GM13977 (cell line): ENCODE results near the gene ASAH2.
"Not testable (repeated sequence)": the region's sequence is repeated elsewhere in the genome, so short reads cannot be mapped to it uniquely, and the experiment has no call there.

ENCODE experiments used
- DNase-seq: peaks from one replicate; pipeline ENCODE4 v3.0.0; 2012; ENCODE audit warnings: low spot score
- CTCF ChIP-seq: IDR thresholded peaks from 2 replicates; pipeline ENCODE4 v1.5.1; 2012; ENCODE audit warnings: mild to moderate bottlenecking, control low read depth; ENCODE audit not compliant: insufficient read depth; ENCODE audit errors: extremely low read depth, missing control alignments
- in situ Hi-C: fragments of 300-500 bp; cut with MboI; formaldehyde crosslinking; loops from one replicate; pipeline ENCODE4 v1.12.0; 2022; ENCODE audit warnings: low sequenced_read_pairs, low pct_unique_long_range_greater_than_20kb, mixed read lengths, inconsistent platforms; ENCODE audit not compliant: unreplicated experiment

Gene ASAH2

GRCh38 chr10:50279489-50279888 is 28.2 kb upstream of the ASAH2 start:
- in situ Hi-C loops = no loop called here
- TF ChIP-seq CTCF = no peak
- no peak for DNase-seq

- TF ChIP-seq CTCF = peak; percentile 83
- DNase-seq = peak; percentile 28
- in situ Hi-C loops = no loop called here
These were observed 24.4 kb upstream of the ASAH2 start for GRCh38 chr10:50275650-50276235.

GRCh38 chr10:50272531-50272930 is 21.2 kb upstream of the ASAH2 start:
- no peak for TF ChIP-seq CTCF
- in situ Hi-C loops = no loop called here
- DNase-seq = no peak

- in situ Hi-C loops = no loop called here
- DNase-seq = no peak
- peak; percentile 19 for TF ChIP-seq CTCF
These were observed 20.4 kb upstream of the ASAH2 start for GRCh38 chr10:50271564-50272250.

- in situ Hi-C loops, DNase-seq: not testable (repeated sequence)
These were observed 16.6 kb upstream of the ASAH2 start for GRCh38 chr10:50267877-50268276.

GRCh38 chr10:50262625-50263024 is 11.3 kb upstream of the ASAH2 start:
- in situ Hi-C loops, DNase-seq: not testable (repeated sequence)

- in situ Hi-C loops = no loop called here
- no peak for TF ChIP-seq CTCF
These were observed 9.5 kb upstream of the ASAH2 start for GRCh38 chr10:50260791-50261281.

More at GRCh38 chr10:50260791-50261281, 9.5 kb upstream of the ASAH2 start:
- peak; percentile 74 for DNase-seq
